ENCODE measurements around the gene NSUN6. TPM values are rescaled to one million over a fixed set of nuclear protein-coding genes. Genes with fewer than 3 reads are reported as not detected.

Gene NSUN6
- total and polyA plus RNA-seq, 4 donors: 16.3 to 47.6 (median 25.0) TPM

DNA sequence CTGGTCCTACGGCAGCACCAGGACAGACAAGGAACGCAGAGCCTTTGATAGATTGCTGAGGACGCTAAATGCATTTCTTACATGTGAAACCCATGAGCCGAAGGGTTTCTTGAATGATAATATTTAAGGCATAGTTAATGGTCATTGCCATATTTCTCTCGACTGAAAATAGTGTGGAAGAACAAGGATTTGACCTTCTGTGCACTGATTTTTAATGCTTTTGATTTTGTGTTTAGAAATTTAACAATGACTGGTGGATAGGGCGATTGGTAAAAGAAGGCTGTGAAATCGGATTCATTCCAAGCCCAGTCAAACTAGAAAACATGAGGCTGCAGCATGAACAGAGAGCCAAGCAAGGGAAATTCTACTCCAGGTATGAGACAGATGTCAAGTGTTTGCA lies 150.8 kb downstream of the NSUN6 start:
- 91% methylated on average over 7 of the region's 7 CpGs for WGBS

DNA sequence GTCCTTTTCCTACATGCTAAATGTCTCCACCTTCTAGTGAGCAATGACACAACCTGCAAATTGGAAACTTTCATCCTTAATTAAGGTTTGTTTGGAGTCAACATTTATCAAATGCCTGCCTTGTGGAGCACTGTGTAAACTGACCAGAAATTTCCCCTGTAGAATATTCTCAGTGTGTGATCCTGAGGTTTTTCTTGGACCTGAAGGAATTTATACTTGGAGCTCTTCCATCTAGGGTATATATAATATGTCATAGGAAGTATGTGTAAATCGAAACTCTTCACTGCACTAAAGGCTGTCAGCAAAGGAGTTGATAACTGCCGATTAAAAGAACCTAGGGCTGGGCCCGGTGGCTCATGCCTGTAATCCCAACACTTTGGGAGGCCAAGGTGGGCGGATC lies 152.4 kb downstream of the NSUN6 start:
- no peak for DNase-seq (ENCODE audit: low spot score)
- H3K4me3 ChIP-seq (ENCODE audit: low read depth in 1 of 3, low read length in 3 of 3): no peak overlapping the region
- H3K4me1 ChIP-seq (ENCODE audit: control insufficient read depth in 4 of 4, insufficient read depth in 4 of 4, low read length in 3 of 4): no peaks in the 10 kb centered on the region
- no peak overlapping the region for H3K9ac ChIP-seq (ENCODE audit: low read depth in 1 of 2, low read length in 2 of 2)
- H3K9me3 ChIP-seq (ENCODE audit: control insufficient read depth in 4 of 4, low read length in 3 of 4): no peaks in the 10 kb centered on the region
- no peak for TF ChIP-seq EGR1 (IDR thresholded peaks at IDR 0.05; ENCODE audit: low read depth in 2 of 2)
- H3K27me3 ChIP-seq (ENCODE audit: control insufficient read depth in 4 of 4, insufficient read depth in 4 of 4, low read length in 3 of 4): no peaks in the 10 kb centered on the region
- no peak overlapping the region for H3K27ac ChIP-seq (ENCODE audit: low read depth in 1 of 2, low read length in 2 of 2)
- 93% methylated on average over 4 of the region's 4 CpGs for WGBS
- H3K36me3 ChIP-seq (ENCODE audit: control insufficient read depth in 4 of 4, insufficient read depth in 3 of 4, low read depth in 1 of 4, low read length in 3 of 4): no peaks in the 10 kb centered on the region

More for the DNA sequence above, 150.8 kb downstream of the NSUN6 start:
- H3K27ac ChIP-seq (ENCODE audit: low read depth in 1 of 2, low read length in 2 of 2): no peak overlapping the region
- H3K36me3 ChIP-seq (ENCODE audit: control insufficient read depth in 4 of 4, insufficient read depth in 3 of 4, low read depth in 1 of 4, low read length in 3 of 4): no peaks in the 10 kb centered on the region
- no peak overlapping the region for H3K9ac ChIP-seq (ENCODE audit: low read depth in 1 of 2, low read length in 2 of 2)
- H3K9me3 ChIP-seq (ENCODE audit: control insufficient read depth in 4 of 4, low read length in 3 of 4): no peaks in the 10 kb centered on the region
- DNase-seq (ENCODE audit: low spot score): no peak
- H3K27me3 ChIP-seq (ENCODE audit: control insufficient read depth in 4 of 4, insufficient read depth in 4 of 4, low read length in 3 of 4): no peaks in the 10 kb centered on the region
- H3K4me1 ChIP-seq (ENCODE audit: control insufficient read depth in 4 of 4, insufficient read depth in 4 of 4, low read length in 3 of 4): no peaks in the 10 kb centered on the region
- no peak overlapping the region for H3K4me3 ChIP-seq (ENCODE audit: low read depth in 1 of 3, low read length in 3 of 3)
- TF ChIP-seq JUND (IDR thresholded peaks at IDR 0.05) (no peak), HNF4A (conservative IDR thresholded peaks at IDR 0.05) (no peak), EGR1 (IDR thresholded peaks at IDR 0.05; ENCODE audit: low read depth in 2 of 2) (no peak), NR2F2 (IDR thresholded peaks at IDR 0.05) (no peak)
- TF ChIP-seq, protein P1, sequence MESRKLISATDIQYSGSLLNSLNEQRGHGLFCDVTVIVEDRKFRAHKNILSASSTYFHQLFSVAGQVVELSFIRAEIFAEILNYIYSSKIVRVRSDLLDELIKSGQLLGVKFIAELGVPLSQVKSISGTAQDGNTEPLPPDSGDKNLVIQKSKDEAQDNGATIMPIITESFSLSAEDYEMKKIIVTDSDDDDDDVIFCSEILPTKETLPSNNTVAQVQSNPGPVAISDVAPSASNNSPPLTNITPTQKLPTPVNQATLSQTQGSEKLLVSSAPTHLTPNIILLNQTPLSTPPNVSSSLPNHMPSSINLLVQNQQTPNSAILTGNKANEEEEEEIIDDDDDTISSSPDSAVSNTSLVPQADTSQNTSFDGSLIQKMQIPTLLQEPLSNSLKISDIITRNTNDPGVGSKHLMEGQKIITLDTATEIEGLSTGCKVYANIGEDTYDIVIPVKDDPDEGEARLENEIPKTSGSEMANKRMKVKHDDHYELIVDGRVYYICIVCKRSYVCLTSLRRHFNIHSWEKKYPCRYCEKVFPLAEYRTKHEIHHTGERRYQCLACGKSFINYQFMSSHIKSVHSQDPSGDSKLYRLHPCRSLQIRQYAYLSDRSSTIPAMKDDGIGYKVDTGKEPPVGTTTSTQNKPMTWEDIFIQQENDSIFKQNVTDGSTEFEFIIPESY (IDR thresholded peaks at IDR 0.05): no peak
- TF ChIP-seq, protein P2, sequence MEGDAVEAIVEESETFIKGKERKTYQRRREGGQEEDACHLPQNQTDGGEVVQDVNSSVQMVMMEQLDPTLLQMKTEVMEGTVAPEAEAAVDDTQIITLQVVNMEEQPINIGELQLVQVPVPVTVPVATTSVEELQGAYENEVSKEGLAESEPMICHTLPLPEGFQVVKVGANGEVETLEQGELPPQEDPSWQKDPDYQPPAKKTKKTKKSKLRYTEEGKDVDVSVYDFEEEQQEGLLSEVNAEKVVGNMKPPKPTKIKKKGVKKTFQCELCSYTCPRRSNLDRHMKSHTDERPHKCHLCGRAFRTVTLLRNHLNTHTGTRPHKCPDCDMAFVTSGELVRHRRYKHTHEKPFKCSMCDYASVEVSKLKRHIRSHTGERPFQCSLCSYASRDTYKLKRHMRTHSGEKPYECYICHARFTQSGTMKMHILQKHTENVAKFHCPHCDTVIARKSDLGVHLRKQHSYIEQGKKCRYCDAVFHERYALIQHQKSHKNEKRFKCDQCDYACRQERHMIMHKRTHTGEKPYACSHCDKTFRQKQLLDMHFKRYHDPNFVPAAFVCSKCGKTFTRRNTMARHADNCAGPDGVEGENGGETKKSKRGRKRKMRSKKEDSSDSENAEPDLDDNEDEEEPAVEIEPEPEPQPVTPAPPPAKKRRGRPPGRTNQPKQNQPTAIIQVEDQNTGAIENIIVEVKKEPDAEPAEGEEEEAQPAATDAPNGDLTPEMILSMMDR (IDR thresholded peaks at IDR 0.05; ENCODE audit: low read depth, low read length, missing input control): no peak
- TF ChIP-seq, protein P3, sequence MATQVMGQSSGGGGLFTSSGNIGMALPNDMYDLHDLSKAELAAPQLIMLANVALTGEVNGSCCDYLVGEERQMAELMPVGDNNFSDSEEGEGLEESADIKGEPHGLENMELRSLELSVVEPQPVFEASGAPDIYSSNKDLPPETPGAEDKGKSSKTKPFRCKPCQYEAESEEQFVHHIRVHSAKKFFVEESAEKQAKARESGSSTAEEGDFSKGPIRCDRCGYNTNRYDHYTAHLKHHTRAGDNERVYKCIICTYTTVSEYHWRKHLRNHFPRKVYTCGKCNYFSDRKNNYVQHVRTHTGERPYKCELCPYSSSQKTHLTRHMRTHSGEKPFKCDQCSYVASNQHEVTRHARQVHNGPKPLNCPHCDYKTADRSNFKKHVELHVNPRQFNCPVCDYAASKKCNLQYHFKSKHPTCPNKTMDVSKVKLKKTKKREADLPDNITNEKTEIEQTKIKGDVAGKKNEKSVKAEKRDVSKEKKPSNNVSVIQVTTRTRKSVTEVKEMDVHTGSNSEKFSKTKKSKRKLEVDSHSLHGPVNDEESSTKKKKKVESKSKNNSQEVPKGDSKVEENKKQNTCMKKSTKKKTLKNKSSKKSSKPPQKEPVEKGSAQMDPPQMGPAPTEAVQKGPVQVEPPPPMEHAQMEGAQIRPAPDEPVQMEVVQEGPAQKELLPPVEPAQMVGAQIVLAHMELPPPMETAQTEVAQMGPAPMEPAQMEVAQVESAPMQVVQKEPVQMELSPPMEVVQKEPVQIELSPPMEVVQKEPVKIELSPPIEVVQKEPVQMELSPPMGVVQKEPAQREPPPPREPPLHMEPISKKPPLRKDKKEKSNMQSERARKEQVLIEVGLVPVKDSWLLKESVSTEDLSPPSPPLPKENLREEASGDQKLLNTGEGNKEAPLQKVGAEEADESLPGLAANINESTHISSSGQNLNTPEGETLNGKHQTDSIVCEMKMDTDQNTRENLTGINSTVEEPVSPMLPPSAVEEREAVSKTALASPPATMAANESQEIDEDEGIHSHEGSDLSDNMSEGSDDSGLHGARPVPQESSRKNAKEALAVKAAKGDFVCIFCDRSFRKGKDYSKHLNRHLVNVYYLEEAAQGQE (IDR thresholded peaks at IDR 0.05): no peak

DNA sequence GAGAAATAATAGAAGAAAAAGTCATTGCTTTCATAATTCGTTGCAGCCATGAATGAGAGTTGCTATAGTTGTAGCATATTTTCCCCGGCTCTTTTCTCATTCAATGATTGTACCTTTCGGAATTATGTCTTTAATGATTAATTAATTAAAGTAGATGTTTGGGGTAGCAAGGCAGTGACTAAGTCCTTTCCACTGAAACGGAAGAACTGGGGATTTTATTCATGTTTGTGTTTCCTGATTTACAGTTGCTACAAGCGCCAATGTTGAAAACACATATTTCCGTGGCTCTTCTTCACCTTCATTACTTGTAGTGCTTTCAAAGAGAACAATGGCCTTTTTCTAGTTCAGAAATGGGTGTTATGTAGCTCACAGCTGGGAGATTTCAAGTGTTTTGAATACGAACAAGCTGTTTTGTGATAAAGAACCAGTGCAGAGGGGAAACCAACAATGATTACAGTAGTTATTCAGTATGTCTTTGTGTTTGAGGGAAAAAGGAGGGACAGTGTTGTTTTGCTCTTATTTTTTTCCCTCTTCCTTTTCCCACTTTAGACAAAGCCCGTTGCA lies 153.5 kb downstream of the NSUN6 start:
- DNase-seq (ENCODE audit: low spot score): no peak
- no peak overlapping the region for H3K4me3 ChIP-seq (ENCODE audit: low read depth in 1 of 3, low read length in 3 of 3)
- no peaks in the 10 kb centered on the region for H3K4me1 ChIP-seq (ENCODE audit: control insufficient read depth in 4 of 4, insufficient read depth in 4 of 4, low read length in 3 of 4)
- no peak overlapping the region for H3K27ac ChIP-seq (ENCODE audit: low read depth in 1 of 2, low read length in 2 of 2)
- no peaks in the 10 kb centered on the region for H3K9me3 ChIP-seq (ENCODE audit: control insufficient read depth in 4 of 4, low read length in 3 of 4)
- H3K36me3 ChIP-seq (ENCODE audit: control insufficient read depth in 4 of 4, insufficient read depth in 3 of 4, low read depth in 1 of 4, low read length in 3 of 4): no peaks in the 10 kb centered on the region
- 92% methylated on average over 8 of the region's 8 CpGs for WGBS
- no peaks in the 10 kb centered on the region for H3K27me3 ChIP-seq (ENCODE audit: control insufficient read depth in 4 of 4, insufficient read depth in 4 of 4, low read length in 3 of 4)
- no peak overlapping the region for H3K9ac ChIP-seq (ENCODE audit: low read depth in 1 of 2, low read length in 2 of 2)
- TF ChIP-seq HNF4A (conservative IDR thresholded peaks at IDR 0.05) (no peak), RAD21 (IDR thresholded peaks at IDR 0.05) (no peak), YY1 (IDR thresholded peaks at IDR 0.05) (no peak), NR2F2 (IDR thresholded peaks at IDR 0.05) (no peak), MAX (IDR thresholded peaks at IDR 0.05) (no peak), GABPA (IDR thresholded peaks at IDR 0.05 in 1 of 2, conservative IDR thresholded peaks at IDR 0.05 in 1 of 2) (no peak), FOXA2 (IDR thresholded peaks at IDR 0.05) (no peak), EGR1 (IDR thresholded peaks at IDR 0.05; ENCODE audit: low read depth in 2 of 2) (no peak), SP1 (IDR thresholded peaks at IDR 0.05) (no peak), FOXA1 (IDR thresholded peaks at IDR 0.05) (no peak), JUND (IDR thresholded peaks at IDR 0.05) (no peak)
- TF ChIP-seq, protein P1 (IDR thresholded peaks at IDR 0.05): no peak
- TF ChIP-seq, protein P2 (IDR thresholded peaks at IDR 0.05; ENCODE audit: low read depth, low read length, missing input control): no peak
